Muscle layer of colon (tissue), 2 donors: ENCODE results near the gene ARHGAP26.
"Not testable (repeated sequence)": the region's sequence is repeated elsewhere in the genome, so short reads cannot be mapped to it uniquely, and the experiment has no call there.

Experiments
- H3K27ac ChIP-seq: one replicate; pipeline ENCODE4 v1.7.0; 2013; ENCODE audit warnings: low read depth, mild to moderate bottlenecking, low read length, moderate library complexity
- H3K27me3 ChIP-seq, 2 donors: one replicate each; pipeline ENCODE4 v1.7.0; 2013; ENCODE audit warnings: low read length in 2 of 2, mild to moderate bottlenecking in 2 of 2; ENCODE audit not compliant: insufficient read depth in 2 of 2, control insufficient read depth in 1 of 2
- H3K36me3 ChIP-seq: one replicate; pipeline ENCODE4 v1.7.0; 2013; ENCODE audit warnings: mild to moderate bottlenecking, low read length; ENCODE audit not compliant: insufficient read depth
- H3K4me1 ChIP-seq: one replicate; pipeline ENCODE4 v1.7.0; 2013; ENCODE audit warnings: mild to moderate bottlenecking, low read length; ENCODE audit not compliant: insufficient read depth
- H3K4me3 ChIP-seq, 2 donors: one replicate each; pipeline ENCODE4 v1.7.0; 2013; ENCODE audit warnings: low read length in 2 of 2, low read depth in 1 of 2, mild to moderate bottlenecking in 1 of 2, moderate library complexity in 1 of 2
- H3K9ac ChIP-seq: one replicate; pipeline ENCODE4 v1.7.0; 2013; ENCODE audit warnings: low read length
- H3K9me3 ChIP-seq: one replicate; pipeline ENCODE4 v1.7.0; 2013; ENCODE audit warnings: mild to moderate bottlenecking, low read length
- donor health status: abdominal sarcoma.
- donor health status: Adenocarcinoma of cecum.

Gene ARHGAP26

GRCh38 chr5:143077453-143078103, 307.4 kb downstream of the ARHGAP26 start:
- Histone ChIP-seq H3K36me3 (no peaks in the 10 kb centered on the region), H3K9me3 (no peaks in the 10 kb centered on the region), H3K4me3 (no peak overlapping the region), H3K27me3 (no peaks in the 10 kb centered on the region), H3K9ac (no peak overlapping the region), H3K27ac (no peak overlapping the region), H3K4me1 (peaks cover 14% of the 10 kb centered on the region)

- no peak overlapping the region for H3K9ac ChIP-seq
- no peak overlapping the region for H3K27ac ChIP-seq
- no peaks in the 10 kb centered on the region for H3K9me3 ChIP-seq
- no peak overlapping the region for H3K4me3 ChIP-seq
- no peaks in the 10 kb centered on the region for H3K27me3 ChIP-seq
- H3K4me1 ChIP-seq, result peaks cover 14% of the 10 kb centered on the region
- H3K36me3 ChIP-seq, result no peaks in the 10 kb centered on the region
Measured at GRCh38 chr5:143078313-143078712, 308.1 kb downstream of the ARHGAP26 start.

- no peak overlapping the region for H3K4me3 ChIP-seq
- H3K4me1 ChIP-seq, result peaks cover 14% of the 10 kb centered on the region
- no peaks in the 10 kb centered on the region for H3K9me3 ChIP-seq
- H3K27ac ChIP-seq, result no peak overlapping the region
- H3K36me3 ChIP-seq, result no peaks in the 10 kb centered on the region
- H3K27me3 ChIP-seq, result no peaks in the 10 kb centered on the region
- H3K9ac ChIP-seq, result no peak overlapping the region
Measured at GRCh38 chr5:143078971-143079370, 308.8 kb downstream of the ARHGAP26 start.

GRCh38 chr5:143080407-143080806, 310.2 kb downstream of the ARHGAP26 start:
- Histone ChIP-seq H3K9me3 (no peaks in the 10 kb centered on the region), H3K27ac (no peak overlapping the region), H3K9ac (no peak overlapping the region), H3K36me3 (no peaks in the 10 kb centered on the region), H3K4me3 (no peak overlapping the region), H3K27me3 (no peaks in the 10 kb centered on the region), H3K4me1 (peaks cover 9% of the 10 kb centered on the region)

GRCh38 chr5:143080982-143081381, 310.8 kb downstream of the ARHGAP26 start:
- Histone ChIP-seq H3K36me3 (no peaks in the 10 kb centered on the region), H3K9me3 (no peaks in the 10 kb centered on the region), H3K4me3 (no peak overlapping the region), H3K9ac (no peak overlapping the region), H3K27ac (no peak overlapping the region), H3K4me1 (peaks cover 11% of the 10 kb centered on the region), H3K27me3 (no peaks in the 10 kb centered on the region)

GRCh38 chr5:143083006-143083405, 312.8 kb downstream of the ARHGAP26 start:
- H3K9me3 ChIP-seq, result no peaks in the 10 kb centered on the region
- no peak overlapping the region for H3K27ac ChIP-seq
- H3K9ac ChIP-seq, result no peak overlapping the region

GRCh38 chr5:143084407-143084806, 314.2 kb downstream of the ARHGAP26 start:
- peaks cover 17% of the 10 kb centered on the region for H3K4me1 ChIP-seq
- H3K4me3 ChIP-seq, result no peak overlapping the region
- H3K27me3 ChIP-seq, result no peaks in the 10 kb centered on the region
- no peak overlapping the region for H3K9ac ChIP-seq
- H3K27ac ChIP-seq, result no peak overlapping the region
- H3K36me3 ChIP-seq, result no peaks in the 10 kb centered on the region
- H3K9me3 ChIP-seq, result no peaks in the 10 kb centered on the region

More at GRCh38 chr5:143083006-143083405, 312.8 kb downstream of the ARHGAP26 start:
- H3K27me3 ChIP-seq, result no peaks in the 10 kb centered on the region
- peaks cover 17% of the 10 kb centered on the region for H3K4me1 ChIP-seq
- H3K36me3 ChIP-seq, result no peaks in the 10 kb centered on the region
- H3K4me3 ChIP-seq, result no peak overlapping the region

- Histone ChIP-seq H3K27ac (no peak overlapping the region), H3K4me1 (peaks cover 17% of the 10 kb centered on the region), H3K9ac (no peak overlapping the region), H3K9me3 (no peaks in the 10 kb centered on the region), H3K4me3 (no peak overlapping the region), H3K27me3 (no peaks in the 10 kb centered on the region), H3K36me3 (no peaks in the 10 kb centered on the region)
Measured at GRCh38 chr5:143085319-143085917, 315.2 kb downstream of the ARHGAP26 start.

- H3K9ac ChIP-seq, result no peak overlapping the region
- H3K27me3 ChIP-seq, result no peaks in the 10 kb centered on the region
- H3K4me1 ChIP-seq, result peaks cover 17% of the 10 kb centered on the region
- H3K9me3 ChIP-seq, result no peaks in the 10 kb centered on the region
- H3K4me3 ChIP-seq, result no peak overlapping the region
- H3K27ac ChIP-seq, result no peak overlapping the region
- no peaks in the 10 kb centered on the region for H3K36me3 ChIP-seq
Measured at GRCh38 chr5:143086546-143086907, 316.4 kb downstream of the ARHGAP26 start.

GRCh38 chr5:143086908-143087637, 316.9 kb downstream of the ARHGAP26 start:
- Histone ChIP-seq H3K9me3 (no peaks in the 10 kb centered on the region), H3K27ac (no peak overlapping the region), H3K4me3 (no peak overlapping the region), H3K27me3 (no peaks in the 10 kb centered on the region), H3K9ac (no peak overlapping the region), H3K4me1 (peaks cover 17% of the 10 kb centered on the region), H3K36me3 (no peaks in the 10 kb centered on the region)

GRCh38 chr5:143088702-143089101, 318.5 kb downstream of the ARHGAP26 start:
- not testable (repeated sequence) for H3K27me3 ChIP-seq, H3K4me3 ChIP-seq, H3K9me3 ChIP-seq, H3K9ac ChIP-seq, H3K27ac ChIP-seq, H3K36me3 ChIP-seq
- peaks cover 17% of the 10 kb centered on the region for H3K4me1 ChIP-seq
